Fibroblast of lung (primary cell): ENCODE results near the gene XYLT1.

Experiments used
- EZH2 ChIP-seq: IDR thresholded peaks from 2 replicates; pipeline ENCODE4 v1.5.1; 2012; ENCODE audit warnings: low read length, control low read depth, mild to moderate bottlenecking; ENCODE audit errors: missing control alignments
- TF ChIP-seq, protein P1 (sequence below), 2 donors: IDR thresholded peaks in 1 of 2; conservative IDR thresholded peaks in 1 of 2; 1 replicate in 1 of 2; 2 replicates in 1 of 2; pipeline ENCODE4 v1.5.1; 2011 to 2012; ENCODE audit warnings: low read length in 2 of 2, control low read depth in 1 of 2, inconsistent platforms in 1 of 2, low read depth in 1 of 2, mild to moderate bottlenecking in 1 of 2

DNA sequence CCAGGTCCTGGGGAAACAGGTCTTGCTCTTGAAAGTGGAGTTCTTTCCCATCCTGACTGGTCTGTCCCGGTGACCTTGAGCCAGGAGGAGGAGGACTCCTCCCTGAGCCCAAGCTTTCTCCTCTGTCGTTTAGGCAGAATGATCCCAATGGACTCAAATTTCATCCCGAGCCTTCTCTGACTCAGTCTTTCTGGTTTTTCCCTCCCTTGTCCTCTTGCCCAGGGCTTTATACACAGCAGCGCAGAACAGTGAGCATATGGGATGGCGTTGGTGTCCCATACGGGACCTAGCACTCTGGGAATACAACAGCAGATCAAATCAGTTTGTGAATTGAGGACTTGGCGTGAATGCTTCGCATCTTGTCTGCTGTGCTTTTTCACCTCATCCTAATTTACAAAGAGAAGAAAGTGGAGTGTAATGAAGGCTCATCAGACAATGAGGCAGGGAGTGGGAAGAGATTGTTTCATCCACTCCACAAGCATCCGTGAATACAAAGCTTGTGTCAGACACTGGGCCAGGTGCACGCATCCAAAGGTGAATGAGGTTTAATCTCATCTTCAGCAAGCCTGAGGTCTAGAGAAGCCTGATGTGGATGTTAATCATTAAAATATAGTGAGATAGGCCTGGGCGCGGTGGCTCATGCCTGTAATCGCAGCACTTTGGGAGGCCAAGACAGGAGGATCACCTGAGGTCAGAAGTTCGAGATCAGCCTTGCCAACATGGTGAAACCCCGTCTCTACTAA, 1.1 kb upstream of the XYLT1 start:
- TF ChIP-seq, protein P1, sequence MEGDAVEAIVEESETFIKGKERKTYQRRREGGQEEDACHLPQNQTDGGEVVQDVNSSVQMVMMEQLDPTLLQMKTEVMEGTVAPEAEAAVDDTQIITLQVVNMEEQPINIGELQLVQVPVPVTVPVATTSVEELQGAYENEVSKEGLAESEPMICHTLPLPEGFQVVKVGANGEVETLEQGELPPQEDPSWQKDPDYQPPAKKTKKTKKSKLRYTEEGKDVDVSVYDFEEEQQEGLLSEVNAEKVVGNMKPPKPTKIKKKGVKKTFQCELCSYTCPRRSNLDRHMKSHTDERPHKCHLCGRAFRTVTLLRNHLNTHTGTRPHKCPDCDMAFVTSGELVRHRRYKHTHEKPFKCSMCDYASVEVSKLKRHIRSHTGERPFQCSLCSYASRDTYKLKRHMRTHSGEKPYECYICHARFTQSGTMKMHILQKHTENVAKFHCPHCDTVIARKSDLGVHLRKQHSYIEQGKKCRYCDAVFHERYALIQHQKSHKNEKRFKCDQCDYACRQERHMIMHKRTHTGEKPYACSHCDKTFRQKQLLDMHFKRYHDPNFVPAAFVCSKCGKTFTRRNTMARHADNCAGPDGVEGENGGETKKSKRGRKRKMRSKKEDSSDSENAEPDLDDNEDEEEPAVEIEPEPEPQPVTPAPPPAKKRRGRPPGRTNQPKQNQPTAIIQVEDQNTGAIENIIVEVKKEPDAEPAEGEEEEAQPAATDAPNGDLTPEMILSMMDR (conservative IDR thresholded peaks at IDR 0.05 in 1 of 2, IDR thresholded peaks at IDR 0.05 in 1 of 2; ENCODE audit: low read depth in 1 of 2, low read length in 2 of 2) = no peak
- no peak for TF ChIP-seq EZH2
